Measurements from ENCODE around the gene POU5F2.

The POU5F2 gene, protein sequence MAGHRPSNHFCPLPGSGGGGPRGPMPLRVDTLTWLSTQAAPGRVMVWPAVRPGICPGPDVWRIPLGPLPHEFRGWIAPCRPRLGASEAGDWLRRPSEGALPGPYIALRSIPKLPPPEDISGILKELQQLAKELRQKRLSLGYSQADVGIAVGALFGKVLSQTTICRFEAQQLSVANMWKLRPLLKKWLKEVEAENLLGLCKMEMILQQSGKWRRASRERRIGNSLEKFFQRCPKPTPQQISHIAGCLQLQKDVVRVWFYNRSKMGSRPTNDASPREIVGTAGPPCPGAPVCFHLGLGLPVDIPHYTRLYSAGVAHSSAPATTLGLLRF

DNA sequence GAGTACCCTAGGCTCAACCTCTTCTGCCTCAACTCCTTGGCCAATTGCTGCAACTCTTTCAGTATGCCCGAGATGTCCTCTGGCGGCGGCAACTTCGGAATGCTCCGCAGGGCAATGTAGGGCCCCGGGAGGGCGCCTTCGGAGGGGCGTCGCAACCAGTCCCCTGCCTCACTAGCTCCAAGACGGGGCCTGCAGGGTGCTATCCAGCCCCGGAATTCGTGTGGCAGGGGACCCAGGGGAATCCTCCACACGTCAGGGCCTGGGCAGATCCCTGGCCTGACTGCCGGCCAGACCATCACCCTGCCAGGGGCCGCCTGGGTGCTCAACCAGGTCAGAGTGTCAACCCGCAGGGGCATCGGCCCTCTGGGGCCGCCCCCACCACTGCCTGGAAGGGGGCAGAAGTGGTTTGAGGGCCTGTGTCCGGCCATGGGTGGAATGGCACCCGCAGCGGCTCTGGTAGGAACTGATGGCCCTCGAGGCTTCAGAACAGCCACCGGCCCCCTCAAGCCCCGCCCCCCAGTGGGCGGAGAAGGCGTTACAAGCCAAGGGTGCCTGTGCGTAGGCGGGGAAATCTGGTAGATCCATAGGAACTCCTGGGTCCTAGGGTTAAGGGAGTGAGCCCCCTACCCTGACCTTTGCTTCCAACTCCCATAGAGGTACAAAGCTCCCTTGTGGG lies at the start of gene POU5F2:
Gene POU5F2, minus strand, starts transcription at position 465 of the 676 bp plus-strand sequence. Its CDS starts 37 bp downstream, at position 428.
- no peak for DNase-seq

DNA sequence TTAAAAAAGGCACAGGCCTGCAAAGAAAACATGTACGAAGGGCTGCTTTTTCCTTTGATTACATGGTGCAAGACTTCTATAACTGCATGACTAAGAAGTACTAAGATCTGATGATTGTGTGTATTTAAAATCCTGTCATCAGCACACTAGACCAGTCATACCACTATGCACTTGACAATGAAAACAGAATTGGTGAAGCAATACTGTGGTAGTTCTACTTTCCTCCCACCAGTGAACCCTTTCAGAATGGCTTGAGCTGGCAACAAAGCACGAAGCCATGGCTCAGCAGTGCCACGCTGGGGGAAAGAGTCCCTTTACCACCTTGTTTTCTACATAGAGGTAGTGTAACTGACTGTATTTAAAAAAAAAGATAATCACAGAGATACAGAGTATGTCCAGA lies 49.0 kb upstream of the POU5F2 start:
- no peak for DNase-seq

DNA sequence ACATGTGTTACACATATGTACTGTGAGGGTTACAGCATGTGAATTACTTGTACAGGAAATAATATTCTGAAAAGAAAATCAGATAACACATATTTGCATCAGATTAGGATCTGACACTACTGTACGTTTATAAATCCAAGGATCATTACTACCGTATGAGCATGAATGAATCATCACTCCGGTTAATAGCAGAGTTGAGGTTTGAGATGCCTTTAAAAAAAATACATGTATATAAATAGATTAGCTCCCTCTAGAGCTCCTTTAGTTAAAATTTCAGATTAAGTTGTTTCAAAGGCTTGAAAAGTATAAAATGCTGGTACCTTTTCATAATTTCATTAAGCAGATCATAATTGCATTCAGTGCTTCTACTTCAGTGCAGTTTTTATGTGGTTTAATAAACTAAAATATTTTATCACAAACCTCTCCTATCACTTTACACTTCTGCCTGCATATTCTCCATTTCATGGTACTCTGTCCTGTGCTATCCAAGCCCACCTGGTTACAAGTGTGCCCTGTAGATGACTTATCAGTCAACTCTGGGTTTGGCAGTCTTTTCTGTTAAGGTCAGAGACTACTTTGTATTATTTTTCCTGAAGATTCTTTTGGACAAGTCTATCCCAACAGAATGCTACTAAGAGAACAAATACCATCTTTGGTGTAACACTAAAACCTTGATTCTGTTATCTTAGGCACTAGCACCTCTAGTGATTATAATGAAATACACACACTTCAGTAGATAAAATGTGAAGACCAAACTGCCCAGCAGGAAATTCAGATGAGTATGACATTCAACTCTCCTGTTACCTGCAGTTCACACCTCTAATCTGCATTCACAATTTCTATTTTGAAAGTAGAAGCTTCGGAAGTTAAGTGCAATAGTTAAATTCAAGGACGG lies 48.0 kb upstream of the POU5F2 start:
- no peak for DNase-seq

DNA sequence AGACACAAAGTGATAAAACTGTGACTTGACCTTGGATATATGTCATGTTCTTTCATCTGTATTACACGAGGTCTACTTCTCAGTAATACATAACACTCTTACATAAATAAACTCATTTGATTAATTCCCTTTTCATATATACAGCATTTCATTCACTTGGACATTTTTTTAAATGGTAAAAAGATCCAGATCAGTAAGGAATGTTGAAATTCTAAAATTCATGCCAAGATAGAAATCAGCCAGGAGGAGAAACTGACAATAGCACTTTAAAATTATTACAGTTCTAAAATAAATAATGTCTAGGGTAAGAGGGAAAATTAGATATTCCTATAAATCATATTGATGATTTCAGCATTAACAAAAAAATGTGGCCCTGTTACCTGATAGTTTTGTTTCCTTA lies 46.2 kb upstream of the POU5F2 start:
- DNase-seq, result no peak

DNA sequence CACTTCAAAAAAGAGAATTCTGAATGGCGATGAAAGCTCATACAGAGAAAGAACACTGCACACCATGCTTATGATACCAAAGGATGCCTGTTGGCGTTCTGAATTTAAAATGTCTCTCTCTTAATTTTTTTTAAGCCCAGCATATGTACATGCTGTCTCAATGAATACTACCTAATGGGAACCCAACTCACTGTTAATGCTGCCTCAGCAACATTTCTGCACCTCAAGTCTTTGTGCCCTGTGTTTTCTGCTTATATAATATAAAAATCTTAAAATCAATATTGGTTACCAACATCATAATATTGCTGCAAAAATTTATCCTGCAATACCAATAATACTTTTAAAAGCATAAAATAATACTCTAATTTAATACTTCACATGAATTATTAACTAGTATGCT lies 44.1 kb upstream of the POU5F2 start:
- no peak for DNase-seq

DNA sequence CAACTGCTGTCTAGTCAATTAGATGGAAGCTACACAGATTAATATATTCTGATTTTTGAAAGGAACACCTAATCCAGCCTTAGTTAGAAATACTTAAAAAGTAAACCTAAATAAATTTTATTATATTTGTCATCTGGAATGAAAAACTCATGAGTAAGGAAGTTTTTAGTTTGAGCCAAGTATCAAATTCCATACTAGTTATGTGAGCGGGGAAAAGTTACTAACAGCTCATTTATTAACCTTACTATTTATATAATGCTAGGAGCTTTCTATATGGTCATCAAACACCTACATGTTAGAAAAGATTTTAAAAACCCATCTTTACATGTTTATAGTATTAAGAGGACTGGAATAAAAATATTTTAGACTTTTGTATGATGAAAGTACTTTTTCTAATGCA lies 41.6 kb upstream of the POU5F2 start:
- DNase-seq, result no peak

DNA sequence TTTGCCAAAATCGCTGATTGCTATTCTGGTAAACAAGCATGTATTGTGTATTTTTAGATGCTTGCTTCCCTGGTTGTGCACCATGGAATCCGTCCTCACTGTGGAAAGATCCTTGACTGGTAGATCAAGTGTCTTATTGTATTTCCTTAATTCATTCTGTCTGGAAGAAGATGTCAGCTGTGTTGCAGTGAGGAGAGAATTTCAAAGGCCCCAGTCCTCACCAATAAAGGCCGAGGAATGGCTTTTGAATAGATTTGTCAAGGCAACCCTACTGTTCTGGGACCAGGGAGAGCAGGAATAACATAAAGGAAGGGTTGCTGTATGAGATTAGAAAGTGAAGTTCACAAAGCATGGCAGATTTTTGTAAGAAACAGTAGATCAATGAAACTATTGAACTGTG lies 36.2 kb upstream of the POU5F2 start:
- no peak for DNase-seq

DNA sequence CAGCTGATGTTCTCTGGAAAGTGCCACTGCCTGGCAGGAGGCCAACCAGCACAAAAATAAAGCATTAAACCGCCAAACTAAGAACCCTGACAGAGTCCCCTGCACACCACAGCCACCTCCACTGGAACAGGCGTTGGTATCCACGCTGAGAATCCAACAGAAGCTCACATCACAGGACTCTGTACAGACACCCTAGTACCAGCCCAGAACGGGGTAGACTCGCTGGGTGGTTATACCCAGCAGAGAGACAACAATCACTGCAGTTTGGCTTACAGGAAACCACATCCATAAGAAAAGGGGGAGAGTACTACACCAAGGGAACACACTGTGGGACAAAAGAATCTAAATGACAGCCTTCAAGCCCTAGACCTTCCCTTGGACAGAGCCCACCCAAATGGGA lies 15.0 kb upstream of the POU5F2 start:
- DNase-seq, result no peak

DNA sequence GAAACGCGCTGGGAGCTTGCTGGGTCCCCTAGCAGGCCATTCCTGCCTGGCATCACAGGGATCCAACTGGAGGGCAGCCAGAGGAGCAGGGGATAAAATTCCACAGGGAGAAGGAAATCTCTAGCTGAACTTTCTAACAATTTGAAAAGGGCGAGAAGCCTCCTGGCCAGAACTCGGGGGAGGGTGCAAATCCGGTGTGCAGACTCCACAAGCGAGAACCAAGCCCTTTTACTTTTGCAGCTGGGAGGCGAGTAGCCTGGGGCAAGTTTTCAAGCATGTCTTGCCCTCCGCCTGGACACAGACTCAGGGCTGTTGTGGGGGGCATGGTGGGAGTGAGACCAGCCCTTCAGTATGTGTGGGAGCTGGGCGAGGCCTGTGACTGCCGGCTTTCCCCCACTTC lies 14.3 kb upstream of the POU5F2 start:
- no peak for DNase-seq

DNA sequence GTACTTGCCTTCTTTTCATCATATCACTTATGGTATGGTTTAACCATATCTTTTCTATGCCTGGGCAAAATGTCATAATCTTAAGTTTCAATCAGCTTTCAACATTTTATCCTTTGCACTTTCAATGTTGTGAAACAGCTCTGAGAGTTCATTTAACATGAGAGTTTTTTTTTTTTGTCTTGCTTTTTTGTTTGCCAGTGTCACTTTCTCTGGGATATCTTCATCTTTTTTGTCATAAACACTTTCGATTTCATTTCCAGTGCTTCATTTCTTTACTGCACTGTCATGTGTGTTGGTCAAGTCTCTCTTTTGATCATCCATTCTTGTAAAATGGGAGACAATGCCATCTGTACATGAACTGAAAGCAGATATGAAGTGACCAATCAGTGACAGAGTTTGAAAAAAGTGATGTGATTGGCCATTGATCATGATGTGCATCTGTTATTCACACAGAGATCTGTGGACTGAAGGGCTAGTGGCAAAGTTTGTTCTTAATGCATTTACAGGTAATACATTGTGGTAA lies 7.5 kb upstream of the POU5F2 start:
- DNase-seq, result no peak

DNA sequence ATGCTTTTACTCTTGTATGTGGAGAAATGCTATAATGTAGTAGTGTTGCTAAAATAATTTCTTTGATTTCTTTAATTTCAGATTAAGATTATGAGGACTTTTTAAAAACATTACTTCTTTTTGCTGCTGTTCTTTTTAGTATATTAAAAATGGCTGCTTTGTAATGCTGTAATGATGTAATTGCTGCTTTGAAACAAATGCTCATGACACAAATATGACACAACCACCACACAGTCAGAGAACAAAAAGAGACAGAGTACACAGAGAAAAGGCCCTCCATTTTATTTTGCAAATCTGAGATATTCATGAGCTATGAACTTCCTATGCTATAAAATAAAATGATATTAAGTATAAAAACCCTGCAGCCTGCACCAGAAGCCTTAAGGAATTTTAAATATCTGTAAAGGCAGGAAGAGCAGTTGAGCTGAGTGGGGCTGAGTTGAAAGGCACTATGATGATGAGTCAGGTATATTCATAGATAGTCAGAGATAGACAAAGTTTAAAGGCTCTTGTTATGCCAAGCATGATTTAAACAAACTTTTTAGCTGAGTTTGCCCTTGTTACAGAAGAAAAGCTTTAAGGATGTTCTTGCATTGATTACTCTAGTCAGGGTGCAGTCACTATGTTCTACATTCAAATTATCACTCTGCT lies 5.1 kb upstream of the POU5F2 start:
- no peak for DNase-seq

DNA sequence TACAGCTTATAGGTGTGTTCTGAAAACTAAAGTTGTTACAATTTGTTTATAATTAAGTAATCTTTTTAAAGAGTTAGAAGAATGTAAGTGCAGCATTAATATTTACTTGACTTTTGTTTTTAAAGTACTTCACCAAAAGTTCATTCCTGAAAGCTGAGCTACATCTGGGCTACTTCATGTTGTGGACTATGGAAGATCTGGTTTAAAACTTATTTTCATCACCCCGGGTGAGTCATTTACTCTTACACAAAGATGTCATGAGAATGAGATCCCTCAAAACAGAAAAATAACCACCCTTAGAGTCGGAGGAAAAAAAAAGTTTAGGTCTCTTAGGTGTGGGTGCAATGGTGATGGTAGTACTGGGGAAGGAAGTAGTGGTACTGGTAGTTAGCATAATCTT lies 5.1 kb downstream of the POU5F2 start:
- no peak for DNase-seq

DNA sequence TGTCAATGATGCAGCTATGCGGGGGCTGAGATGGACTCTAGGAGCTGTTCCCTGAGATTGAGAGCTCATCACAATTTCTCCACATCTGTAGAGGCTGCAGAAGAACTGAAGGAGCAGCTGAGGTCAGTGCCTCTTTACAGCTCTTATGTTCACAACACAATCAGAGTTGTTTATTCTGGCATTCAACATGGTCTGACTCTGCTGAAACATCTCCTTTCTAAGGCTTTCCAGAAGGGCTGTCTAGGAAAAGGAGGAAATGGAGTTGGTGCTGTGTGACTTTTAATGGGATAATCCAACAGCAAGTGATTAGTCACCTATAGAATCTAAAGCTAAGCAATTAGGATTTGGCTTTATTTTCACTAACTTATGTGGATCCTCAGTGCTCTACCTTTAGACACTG lies 6.0 kb downstream of the POU5F2 start:
- no peak for DNase-seq

DNA sequence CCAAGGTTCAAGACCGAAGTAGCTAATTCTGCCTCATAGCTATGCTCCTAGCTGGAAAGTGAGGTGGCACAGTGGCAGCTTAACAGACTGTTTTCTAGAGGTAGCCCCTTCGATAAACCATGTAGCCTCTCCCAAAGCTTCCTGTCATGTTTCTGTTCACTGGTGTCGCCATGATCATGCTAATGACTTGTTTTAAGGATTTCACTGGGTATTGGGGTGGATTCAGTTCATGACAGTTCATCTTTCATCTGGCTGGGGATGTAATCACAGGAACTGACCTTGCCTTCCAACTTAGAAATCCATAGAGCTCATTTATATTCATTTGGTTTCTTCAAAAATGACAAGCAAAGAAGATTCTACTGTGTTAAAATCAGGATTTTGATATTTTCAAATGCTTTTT lies 9.4 kb downstream of the POU5F2 start:
- no peak for DNase-seq

DNA sequence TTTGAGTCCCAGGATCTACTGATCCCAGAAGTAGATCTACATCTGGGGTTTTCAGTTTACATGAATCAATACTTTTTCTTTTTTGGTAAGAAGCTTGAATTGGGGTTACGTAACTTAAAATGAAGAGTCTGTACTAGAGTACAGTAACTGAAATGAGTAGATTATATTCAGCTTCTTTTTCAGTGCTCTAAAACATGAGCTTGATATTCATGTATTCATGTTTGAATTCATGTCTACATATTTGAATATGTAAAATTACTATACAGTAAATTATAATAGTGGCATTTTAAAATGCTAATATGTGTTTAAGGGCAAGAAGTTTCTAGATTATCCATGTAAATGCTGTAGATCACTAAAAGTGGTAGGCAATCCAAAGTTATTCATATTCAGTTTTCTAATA lies 14.8 kb downstream of the POU5F2 start:
- no peak for DNase-seq

DNA sequence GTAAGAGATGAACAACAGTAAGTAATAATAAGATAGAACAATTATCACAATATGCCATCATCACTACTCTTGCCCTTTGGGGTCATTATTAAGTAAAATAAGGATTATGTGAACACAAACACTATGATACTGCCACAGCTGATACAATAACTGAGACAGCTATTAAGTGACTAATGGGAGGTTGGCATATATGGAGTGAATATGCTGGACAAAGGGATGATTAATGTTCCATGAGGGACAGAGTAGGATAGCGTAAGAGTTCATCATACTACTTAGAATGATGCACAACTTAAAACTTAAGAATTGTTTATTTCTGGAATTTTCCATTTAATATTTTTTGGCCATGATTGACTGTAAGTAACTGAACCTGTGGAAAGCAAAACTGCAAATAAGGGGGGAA lies 16.6 kb downstream of the POU5F2 start:
- DNase-seq, result no peak

DNA sequence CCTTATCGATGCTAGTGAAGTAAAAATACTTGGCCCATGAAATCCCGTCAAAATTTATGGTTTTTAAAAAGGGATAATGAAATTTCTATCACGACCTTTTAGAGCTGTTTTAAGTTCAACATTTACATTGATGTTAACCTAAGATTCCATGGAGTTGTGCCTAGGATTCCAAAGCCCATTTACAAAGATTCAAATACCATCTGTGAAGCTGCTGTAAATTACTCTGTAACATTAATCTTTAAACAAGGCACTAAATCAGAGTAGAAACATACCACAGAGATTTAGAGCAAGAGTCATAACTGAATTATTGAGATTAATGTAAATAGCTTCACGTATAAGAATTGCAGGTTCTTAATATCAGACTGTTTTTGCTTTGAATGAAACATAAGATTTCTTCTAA lies 17.7 kb downstream of the POU5F2 start:
- DNase-seq, result no peak

DNA sequence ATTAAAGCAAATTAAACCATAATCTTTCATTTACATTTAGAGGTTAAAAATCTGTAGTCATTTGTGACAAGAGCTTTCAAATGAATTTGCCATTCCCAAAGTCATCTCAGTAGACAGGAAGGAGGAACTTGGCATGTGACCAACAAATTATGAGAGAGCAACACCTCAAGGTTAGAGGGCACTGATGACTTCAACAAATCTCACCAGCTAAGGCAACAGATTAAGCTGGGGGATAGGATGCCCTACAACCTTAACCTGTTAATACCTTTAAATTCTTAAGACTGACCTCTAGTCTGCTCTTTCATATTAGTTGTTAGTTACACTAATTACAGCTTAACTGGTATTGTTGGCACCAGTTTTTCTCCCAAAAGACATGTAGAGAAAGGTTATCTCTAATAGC lies 18.4 kb downstream of the POU5F2 start:
- DNase-seq, result no peak

DNA sequence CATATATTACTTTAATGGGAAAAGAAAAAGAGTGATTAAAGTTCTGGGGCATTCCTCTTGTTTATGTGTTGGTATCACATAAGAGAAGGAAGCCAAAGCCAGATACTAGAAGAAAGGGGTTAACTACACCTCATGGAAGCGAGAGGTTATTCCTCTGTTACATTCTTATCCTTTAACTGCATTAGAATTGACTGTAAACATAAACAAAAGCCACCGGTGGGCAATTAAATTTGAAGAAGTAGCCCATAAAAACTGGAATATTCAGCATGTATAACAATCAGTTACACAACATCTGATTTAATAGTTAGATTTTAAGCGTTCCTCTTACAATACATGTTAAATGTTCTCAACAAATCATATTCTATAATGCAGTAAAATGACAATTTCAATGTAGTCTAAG lies 18.8 kb downstream of the POU5F2 start:
- DNase-seq, result no peak

DNA sequence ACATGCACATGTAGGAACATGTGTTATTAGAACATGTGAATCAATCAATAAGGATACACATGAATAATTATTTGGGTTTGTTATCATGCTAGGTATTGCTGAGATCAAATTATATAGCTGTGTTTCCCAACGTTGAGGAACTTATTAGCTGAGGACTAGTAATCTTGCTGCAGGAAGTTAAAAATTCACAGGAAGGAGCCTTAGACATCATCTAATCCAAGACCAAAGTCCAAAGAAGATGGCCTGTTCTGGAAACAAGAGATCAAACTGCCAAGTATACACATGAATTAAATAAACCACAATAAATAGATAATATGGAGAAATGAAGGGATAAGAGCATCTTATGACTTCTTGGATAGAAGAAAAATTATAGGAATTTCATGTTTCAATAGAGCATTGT lies 19.9 kb downstream of the POU5F2 start:
- DNase-seq, result no peak

DNA sequence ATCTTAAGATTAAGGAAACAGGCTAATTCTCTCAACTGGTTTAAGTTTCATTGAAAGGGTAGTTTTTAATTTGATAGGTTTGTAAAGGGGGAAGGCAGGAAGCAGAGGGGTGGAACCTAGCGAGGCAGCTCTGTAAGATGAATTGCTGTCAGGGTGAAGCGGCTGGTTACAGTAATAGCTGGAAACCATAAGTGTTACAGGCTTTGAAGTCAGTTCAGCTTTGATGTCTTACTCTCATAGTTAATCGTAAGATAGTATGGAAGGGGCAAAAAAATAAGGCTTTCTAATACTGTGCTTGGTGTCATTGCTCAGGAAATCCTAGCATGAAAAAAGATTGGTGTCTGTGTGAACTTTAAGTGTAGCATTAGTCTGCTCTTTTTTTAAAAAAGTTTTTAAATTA lies 20.3 kb downstream of the POU5F2 start:
- DNase-seq, result no peak

DNA sequence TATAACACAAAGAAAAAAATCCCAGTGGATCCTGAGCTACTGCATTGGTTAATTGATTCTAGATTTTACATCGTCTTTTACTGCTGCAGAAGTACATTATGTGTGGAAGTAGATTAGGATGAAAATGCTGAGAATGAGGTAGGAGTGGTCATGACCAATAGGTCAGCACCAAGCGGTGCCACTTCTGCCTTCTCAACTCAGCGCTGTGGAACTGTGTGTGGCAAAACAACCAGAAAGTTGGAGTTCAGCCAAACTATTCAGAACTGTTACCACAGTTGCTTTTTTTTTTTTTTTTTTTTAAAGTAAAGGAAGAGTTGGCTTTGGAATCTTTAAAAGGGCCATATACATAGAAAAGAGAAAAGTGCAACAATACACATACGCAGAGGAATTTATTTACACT lies 24.2 kb downstream of the POU5F2 start:
- DNase-seq, result no peak

DNA sequence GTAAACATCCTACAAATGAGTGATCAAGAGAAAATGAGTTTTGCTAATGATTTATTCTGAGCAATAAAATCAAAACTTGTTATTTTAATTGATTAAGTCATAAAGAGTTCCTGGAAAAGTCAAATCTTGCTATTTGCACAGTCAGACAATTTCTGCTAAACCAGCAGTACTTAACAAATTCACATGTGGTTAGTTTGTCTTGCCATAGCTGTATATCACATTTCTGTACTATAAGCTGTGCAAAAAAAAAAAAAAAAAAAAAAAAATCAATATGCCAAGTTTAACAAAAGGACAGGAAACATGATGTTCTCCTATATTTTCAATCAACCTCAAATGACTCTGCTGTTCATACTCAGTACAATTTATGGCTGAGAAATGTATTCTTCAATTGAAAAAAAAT lies 24.9 kb downstream of the POU5F2 start:
- no peak for DNase-seq
